HepG2 (cell line): Measurements from ENCODE around the gene DCTN3. TPM values are rescaled to one million over a fixed set of nuclear protein-coding genes. Genes with fewer than 3 reads are reported as not detected.
A peak's percentile ranks its signal among the peaks of the same experiment; 100 is the strongest.

ENCODE experiments used
- ATF7-NPFF ChIP-seq: sonication (generic); formaldehyde crosslinking; IDR thresholded peaks from 2 replicates; pipeline ENCODE4 v1.8.1; 2023; ENCODE audit warnings: mild to moderate bottlenecking, low read depth, missing genetic modification reagents, moderate library complexity
- EZH2 ChIP-seq: conservative IDR thresholded peaks from 2 replicates; pipeline ENCODE4 v1.6.1; 2012; ENCODE audit warnings: mild to moderate bottlenecking, low read depth, low read length, moderate library complexity
- FOXK1 ChIP-seq: sonication (generic); formaldehyde crosslinking; IDR thresholded peaks from 2 replicates; pipeline ENCODE4 v1.4.0; 2020; ENCODE audit warnings: low read depth, missing genetic modification reagents, borderline replicate concordance
- GATAD1 ChIP-seq: IDR thresholded peaks from 2 replicates; pipeline ENCODE4 v1.6.1; 2016; ENCODE audit warnings: missing genetic modification reagents, missing compliant biosample characterization
- KDM5A ChIP-seq: fragments of 200-600 bp; sonication (generic); IDR thresholded peaks from 2 replicates; pipeline ENCODE4 v1.7.0; 2018; ENCODE audit warnings: antibody characterized with exemption, mild to moderate bottlenecking, low read length, borderline replicate concordance
- MEIS2 ChIP-seq: sonication (generic); formaldehyde crosslinking; IDR thresholded peaks from 2 replicates; pipeline ENCODE4 v1.9.0; 2021; ENCODE audit warnings: mild to moderate bottlenecking, missing genetic modification reagents
- MXI1 ChIP-seq: IDR thresholded peaks from 3 replicates; pipeline ENCODE4 v1.6.1; 2012; ENCODE audit warnings: low read depth, low read length, inconsistent platforms, borderline replicate concordance
- MYC ChIP-seq: sonication (generic); formaldehyde crosslinking; IDR thresholded peaks from 2 replicates; pipeline ENCODE4 v1.9.0; 2021; ENCODE audit warnings: missing genetic modification reagents, borderline replicate concordance
- SAP130 ChIP-seq: IDR thresholded peaks from 2 replicates; pipeline ENCODE4 v1.6.1; 2016; ENCODE audit warnings: low read depth
- SNAPC2 ChIP-seq: sonication (generic); formaldehyde crosslinking; IDR thresholded peaks from 2 replicates; pipeline ENCODE4 v1.8.1; 2022; ENCODE audit warnings: mild to moderate bottlenecking, missing genetic modification reagents
- THAP11 ChIP-seq: IDR thresholded peaks from 2 replicates; pipeline ENCODE4 v1.6.1; 2016; ENCODE audit warnings: missing biosample characterization, missing genetic modification reagents
- ZBTB38 ChIP-seq: sonication (generic); formaldehyde crosslinking; IDR thresholded peaks from 2 replicates; pipeline ENCODE4 v1.5.1; 2020; ENCODE audit warnings: mild to moderate bottlenecking, missing genetic modification reagents
- ZNF441 ChIP-seq: sonication (generic); formaldehyde crosslinking; IDR thresholded peaks from 2 replicates; pipeline ENCODE4 v1.7.0; 2021; ENCODE audit warnings: missing genetic modification reagents, borderline replicate concordance
- polyA plus RNA-seq, 8 experiments: library from polyadenylated mRNA; depleted of rRNA in 3 of 8; stranded (reverse) in 7 of 8; unstranded in 1 of 8; fragments of >200 nt; fragmentation: Illumina TruSeq in 4 of 8; extraction: Trizol in 4 of 8; gene quantifications; 2 replicates each; pipeline versions ENCODE4 v1.2.1 to v1.2.3, GENCODE V29; 2011 to 2016; ENCODE audit warnings: low read depth in 4 of 8, missing spikeins in 1 of 8, mixed read lengths in 1 of 8; ENCODE audit not compliant: insufficient read depth in 1 of 8
- total RNA-seq, 5 experiments: library from RNA; depleted of rRNA; stranded (reverse); fragments of >200 nt; fragmentation: Illumina TruSeq; extraction: Trizol; gene quantifications; 2 replicates each; pipeline ENCODE4 v1.2.3, GENCODE V29; 2016; ENCODE audit warnings: low read depth in 1 of 5
- TF ChIP-seq, protein P1 (sequence below): sonication (generic); formaldehyde crosslinking; IDR thresholded peaks from 2 replicates; pipeline ENCODE4 v1.9.0; 2021; ENCODE audit warnings: missing genetic modification reagents, borderline replicate concordance
- TF ChIP-seq, protein P2 (sequence below): sonication (generic); formaldehyde crosslinking; IDR thresholded peaks from 2 replicates; pipeline ENCODE4 v1.5.1; 2020; ENCODE audit warnings: mild to moderate bottlenecking, missing genetic modification reagents, moderate library complexity
- TF ChIP-seq, protein P3 (sequence below): sonication (generic); formaldehyde crosslinking; IDR thresholded peaks from 2 replicates; pipeline ENCODE4 v1.4.0; 2020; ENCODE audit warnings: missing genetic modification reagents, borderline replicate concordance
- TF ChIP-seq, protein P4 (sequence below): IDR thresholded peaks from 2 replicates; pipeline ENCODE4 v1.6.1; 2018; ENCODE audit warnings: missing genetic modification reagents

Gene DCTN3
- total and polyA plus RNA-seq, 2 of the 13 experiments (the other 11 are each of a cell fraction or from before 2014, with no cell fraction given): 27.4 to 34.5 TPM

DNA sequence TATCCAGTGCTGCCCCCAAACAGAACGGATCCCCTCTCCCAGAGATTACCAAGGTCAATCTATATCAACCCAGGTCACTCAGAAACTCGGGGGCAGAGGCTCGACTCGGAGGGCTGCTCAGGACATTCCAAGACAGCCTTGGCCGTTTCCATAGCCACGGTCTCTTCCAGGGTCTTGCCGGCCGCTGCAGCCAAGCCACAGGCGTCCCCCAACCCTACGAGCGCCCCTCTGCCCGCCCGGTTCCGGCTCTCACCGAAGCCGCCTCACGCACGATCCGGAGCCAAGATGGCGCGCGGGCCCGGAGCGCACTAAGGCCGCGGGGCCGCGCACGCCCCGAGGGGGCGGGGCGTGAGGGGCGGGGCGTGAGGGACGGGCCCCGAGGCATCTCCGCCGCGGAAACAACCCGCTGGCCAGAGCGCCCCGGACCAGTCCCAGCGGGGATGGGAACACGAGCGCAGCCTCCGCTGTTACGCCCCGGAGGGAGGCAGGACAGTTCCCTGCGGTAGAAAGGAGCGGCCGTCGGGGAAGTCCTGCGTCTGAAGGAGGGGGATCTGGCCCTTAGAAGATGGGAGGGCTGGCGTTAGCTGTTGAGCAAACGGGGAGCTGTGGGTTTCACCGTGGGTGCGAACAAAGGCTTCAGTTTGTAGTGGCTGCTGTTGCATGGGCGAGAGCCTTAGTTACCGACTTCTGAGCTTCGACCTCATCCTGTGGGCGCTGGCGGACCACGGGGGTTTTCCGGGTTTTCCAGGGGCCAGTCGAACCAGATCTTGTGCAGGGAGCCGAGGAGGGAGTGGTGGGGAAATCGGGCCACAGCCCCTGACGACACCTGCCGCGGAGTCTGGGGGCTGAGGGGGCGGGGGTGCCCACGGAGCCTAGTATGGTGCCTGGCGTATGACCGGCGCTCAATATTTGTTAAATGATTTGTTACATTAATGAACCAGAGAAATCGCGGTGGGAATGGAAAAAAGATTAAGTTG is 8.2 kb downstream of the DCTN3 start, which contains the start of gene RPP25L (continued):
- TF ChIP-seq, protein P1, sequence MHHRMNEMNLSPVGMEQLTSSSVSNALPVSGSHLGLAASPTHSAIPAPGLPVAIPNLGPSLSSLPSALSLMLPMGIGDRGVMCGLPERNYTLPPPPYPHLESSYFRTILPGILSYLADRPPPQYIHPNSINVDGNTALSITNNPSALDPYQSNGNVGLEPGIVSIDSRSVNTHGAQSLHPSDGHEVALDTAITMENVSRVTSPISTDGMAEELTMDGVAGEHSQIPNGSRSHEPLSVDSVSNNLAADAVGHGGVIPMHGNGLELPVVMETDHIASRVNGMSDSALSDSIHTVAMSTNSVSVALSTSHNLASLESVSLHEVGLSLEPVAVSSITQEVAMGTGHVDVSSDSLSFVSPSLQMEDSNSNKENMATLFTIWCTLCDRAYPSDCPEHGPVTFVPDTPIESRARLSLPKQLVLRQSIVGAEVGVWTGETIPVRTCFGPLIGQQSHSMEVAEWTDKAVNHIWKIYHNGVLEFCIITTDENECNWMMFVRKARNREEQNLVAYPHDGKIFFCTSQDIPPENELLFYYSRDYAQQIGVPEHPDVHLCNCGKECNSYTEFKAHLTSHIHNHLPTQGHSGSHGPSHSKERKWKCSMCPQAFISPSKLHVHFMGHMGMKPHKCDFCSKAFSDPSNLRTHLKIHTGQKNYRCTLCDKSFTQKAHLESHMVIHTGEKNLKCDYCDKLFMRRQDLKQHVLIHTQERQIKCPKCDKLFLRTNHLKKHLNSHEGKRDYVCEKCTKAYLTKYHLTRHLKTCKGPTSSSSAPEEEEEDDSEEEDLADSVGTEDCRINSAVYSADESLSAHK: 0 out of 2 replicates have a peak, but pooled peaks have one; percentile 63
- TF ChIP-seq SNAPC2 (CRISPR knock-in tag) (0 out of 2 replicates have a peak, but pooled peaks have one; percentile 52), MEIS2 (CRISPR knock-in tag) (0 out of 2 replicates have a peak, but pooled peaks have one; percentile 21), FOXK1 (no peak), SAP130 (CRISPR knock-in tag) (peak; percentile 84), ZBTB38 (CRISPR knock-in tag) (peak; percentile 27; the same call in 1 of the 2 replicates), ZNF441 (CRISPR knock-in tag) (peak; percentile 90; the same call in 1 of the 2 replicates), MYC (CRISPR knock-in tag) (peak; percentile 63; the same call in 1 of the 2 replicates), KDM5A (peak; percentile 24; the same call in 1 of the 2 replicates), ATF7-NPFF (CRISPR knock-in tag) (no peak; the same call in 1 of the 2 replicates), GATAD1 (CRISPR knock-in tag) (peak; percentile 52; the same call in 1 of the 2 replicates), MXI1 (peak; percentile 66; the same call in 1 of the 3 replicates), EZH2 (no peak), THAP11 (CRISPR knock-in tag) (peak; percentile 66)
- TF ChIP-seq, protein P2, sequence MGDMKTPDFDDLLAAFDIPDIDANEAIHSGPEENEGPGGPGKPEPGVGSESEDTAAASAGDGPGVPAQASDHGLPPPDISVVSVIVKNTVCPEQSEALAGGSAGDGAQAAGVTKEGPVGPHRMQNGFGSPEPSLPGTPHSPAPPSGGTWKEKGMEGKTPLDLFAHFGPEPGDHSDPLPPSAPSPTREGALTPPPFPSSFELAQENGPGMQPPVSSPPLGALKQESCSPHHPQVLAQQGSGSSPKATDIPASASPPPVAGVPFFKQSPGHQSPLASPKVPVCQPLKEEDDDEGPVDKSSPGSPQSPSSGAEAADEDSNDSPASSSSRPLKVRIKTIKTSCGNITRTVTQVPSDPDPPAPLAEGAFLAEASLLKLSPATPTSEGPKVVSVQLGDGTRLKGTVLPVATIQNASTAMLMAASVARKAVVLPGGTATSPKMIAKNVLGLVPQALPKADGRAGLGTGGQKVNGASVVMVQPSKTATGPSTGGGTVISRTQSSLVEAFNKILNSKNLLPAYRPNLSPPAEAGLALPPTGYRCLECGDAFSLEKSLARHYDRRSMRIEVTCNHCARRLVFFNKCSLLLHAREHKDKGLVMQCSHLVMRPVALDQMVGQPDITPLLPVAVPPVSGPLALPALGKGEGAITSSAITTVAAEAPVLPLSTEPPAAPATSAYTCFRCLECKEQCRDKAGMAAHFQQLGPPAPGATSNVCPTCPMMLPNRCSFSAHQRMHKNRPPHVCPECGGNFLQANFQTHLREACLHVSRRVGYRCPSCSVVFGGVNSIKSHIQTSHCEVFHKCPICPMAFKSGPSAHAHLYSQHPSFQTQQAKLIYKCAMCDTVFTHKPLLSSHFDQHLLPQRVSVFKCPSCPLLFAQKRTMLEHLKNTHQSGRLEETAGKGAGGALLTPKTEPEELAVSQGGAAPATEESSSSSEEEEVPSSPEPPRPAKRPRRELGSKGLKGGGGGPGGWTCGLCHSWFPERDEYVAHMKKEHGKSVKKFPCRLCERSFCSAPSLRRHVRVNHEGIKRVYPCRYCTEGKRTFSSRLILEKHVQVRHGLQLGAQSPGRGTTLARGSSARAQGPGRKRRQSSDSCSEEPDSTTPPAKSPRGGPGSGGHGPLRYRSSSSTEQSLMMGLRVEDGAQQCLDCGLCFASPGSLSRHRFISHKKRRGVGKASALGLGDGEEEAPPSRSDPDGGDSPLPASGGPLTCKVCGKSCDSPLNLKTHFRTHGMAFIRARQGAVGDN: peak; percentile 82
- TF ChIP-seq, protein P3, sequence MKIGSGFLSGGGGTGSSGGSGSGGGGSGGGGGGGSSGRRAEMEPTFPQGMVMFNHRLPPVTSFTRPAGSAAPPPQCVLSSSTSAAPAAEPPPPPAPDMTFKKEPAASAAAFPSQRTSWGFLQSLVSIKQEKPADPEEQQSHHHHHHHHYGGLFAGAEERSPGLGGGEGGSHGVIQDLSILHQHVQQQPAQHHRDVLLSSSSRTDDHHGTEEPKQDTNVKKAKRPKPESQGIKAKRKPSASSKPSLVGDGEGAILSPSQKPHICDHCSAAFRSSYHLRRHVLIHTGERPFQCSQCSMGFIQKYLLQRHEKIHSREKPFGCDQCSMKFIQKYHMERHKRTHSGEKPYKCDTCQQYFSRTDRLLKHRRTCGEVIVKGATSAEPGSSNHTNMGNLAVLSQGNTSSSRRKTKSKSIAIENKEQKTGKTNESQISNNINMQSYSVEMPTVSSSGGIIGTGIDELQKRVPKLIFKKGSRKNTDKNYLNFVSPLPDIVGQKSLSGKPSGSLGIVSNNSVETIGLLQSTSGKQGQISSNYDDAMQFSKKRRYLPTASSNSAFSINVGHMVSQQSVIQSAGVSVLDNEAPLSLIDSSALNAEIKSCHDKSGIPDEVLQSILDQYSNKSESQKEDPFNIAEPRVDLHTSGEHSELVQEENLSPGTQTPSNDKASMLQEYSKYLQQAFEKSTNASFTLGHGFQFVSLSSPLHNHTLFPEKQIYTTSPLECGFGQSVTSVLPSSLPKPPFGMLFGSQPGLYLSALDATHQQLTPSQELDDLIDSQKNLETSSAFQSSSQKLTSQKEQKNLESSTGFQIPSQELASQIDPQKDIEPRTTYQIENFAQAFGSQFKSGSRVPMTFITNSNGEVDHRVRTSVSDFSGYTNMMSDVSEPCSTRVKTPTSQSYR (CRISPR knock-in tag): 0 out of 2 replicates have a peak, but pooled peaks have one; percentile 21
- TF ChIP-seq, protein P4, sequence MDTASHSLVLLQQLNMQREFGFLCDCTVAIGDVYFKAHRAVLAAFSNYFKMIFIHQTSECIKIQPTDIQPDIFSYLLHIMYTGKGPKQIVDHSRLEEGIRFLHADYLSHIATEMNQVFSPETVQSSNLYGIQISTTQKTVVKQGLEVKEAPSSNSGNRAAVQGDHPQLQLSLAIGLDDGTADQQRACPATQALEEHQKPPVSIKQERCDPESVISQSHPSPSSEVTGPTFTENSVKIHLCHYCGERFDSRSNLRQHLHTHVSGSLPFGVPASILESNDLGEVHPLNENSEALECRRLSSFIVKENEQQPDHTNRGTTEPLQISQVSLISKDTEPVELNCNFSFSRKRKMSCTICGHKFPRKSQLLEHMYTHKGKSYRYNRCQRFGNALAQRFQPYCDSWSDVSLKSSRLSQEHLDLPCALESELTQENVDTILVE (CRISPR knock-in tag): 0 out of 2 replicates have a peak, but pooled peaks have one; percentile 66
